A549 (cell line): Measurements from ENCODE around the gene DPYSL4.

Experiments used
- POLR2A ChIP-seq: IDR thresholded peaks from 2 replicates; pipeline ENCODE4 v1.6.1; 2012; ENCODE audit warnings: mild to moderate bottlenecking, low read length
- TF ChIP-seq, protein P1 (sequence below): IDR thresholded peaks from 2 replicates; pipeline ENCODE4 v1.6.1; 2012
- TF ChIP-seq, protein P2 (sequence below): fragments of >200 bp; sonication (Bioruptor Twin); formaldehyde crosslinking; IDR thresholded peaks from 3 replicates; pipeline ENCODE4 v1.5.1; 2016
- TF ChIP-seq, protein P3 (sequence below): fragments of 200-600 bp; sonication (generic); IDR thresholded peaks from 2 replicates; pipeline ENCODE4 v1.6.1; 2016; ENCODE audit warnings: antibody characterized with exemption, mild to moderate bottlenecking, moderate library complexity

DNA sequence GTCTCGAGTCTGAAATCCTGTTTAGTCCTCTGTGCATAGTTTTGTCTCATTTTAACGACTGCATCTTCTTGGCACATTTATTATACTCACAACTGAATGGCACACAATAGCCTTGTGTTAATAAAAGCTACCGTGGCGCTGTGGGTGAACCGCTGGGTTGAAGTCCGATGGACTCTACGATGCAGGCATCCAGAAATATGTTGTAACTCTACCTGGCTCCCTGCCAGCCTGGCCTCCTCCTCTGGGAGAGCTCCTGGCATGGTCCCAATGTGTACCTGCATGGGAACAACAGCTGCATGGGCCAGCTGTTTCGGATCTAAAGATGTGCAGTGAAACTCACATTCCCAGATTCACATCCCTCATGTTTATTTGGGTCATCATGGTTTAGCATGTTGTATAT, 3.7 kb upstream of the DPYSL4 start:
- TF ChIP-seq, protein P1, sequence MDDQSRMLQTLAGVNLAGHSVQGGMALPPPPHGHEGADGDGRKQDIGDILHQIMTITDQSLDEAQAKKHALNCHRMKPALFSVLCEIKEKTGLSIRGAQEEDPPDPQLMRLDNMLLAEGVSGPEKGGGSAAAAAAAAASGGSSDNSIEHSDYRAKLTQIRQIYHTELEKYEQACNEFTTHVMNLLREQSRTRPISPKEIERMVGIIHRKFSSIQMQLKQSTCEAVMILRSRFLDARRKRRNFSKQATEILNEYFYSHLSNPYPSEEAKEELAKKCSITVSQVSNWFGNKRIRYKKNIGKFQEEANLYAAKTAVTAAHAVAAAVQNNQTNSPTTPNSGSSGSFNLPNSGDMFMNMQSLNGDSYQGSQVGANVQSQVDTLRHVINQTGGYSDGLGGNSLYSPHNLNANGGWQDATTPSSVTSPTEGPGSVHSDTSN: no peak
- TF ChIP-seq, protein P2, sequence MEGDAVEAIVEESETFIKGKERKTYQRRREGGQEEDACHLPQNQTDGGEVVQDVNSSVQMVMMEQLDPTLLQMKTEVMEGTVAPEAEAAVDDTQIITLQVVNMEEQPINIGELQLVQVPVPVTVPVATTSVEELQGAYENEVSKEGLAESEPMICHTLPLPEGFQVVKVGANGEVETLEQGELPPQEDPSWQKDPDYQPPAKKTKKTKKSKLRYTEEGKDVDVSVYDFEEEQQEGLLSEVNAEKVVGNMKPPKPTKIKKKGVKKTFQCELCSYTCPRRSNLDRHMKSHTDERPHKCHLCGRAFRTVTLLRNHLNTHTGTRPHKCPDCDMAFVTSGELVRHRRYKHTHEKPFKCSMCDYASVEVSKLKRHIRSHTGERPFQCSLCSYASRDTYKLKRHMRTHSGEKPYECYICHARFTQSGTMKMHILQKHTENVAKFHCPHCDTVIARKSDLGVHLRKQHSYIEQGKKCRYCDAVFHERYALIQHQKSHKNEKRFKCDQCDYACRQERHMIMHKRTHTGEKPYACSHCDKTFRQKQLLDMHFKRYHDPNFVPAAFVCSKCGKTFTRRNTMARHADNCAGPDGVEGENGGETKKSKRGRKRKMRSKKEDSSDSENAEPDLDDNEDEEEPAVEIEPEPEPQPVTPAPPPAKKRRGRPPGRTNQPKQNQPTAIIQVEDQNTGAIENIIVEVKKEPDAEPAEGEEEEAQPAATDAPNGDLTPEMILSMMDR: no peak
- TF ChIP-seq POLR2A: no peak
- TF ChIP-seq, protein P3, sequence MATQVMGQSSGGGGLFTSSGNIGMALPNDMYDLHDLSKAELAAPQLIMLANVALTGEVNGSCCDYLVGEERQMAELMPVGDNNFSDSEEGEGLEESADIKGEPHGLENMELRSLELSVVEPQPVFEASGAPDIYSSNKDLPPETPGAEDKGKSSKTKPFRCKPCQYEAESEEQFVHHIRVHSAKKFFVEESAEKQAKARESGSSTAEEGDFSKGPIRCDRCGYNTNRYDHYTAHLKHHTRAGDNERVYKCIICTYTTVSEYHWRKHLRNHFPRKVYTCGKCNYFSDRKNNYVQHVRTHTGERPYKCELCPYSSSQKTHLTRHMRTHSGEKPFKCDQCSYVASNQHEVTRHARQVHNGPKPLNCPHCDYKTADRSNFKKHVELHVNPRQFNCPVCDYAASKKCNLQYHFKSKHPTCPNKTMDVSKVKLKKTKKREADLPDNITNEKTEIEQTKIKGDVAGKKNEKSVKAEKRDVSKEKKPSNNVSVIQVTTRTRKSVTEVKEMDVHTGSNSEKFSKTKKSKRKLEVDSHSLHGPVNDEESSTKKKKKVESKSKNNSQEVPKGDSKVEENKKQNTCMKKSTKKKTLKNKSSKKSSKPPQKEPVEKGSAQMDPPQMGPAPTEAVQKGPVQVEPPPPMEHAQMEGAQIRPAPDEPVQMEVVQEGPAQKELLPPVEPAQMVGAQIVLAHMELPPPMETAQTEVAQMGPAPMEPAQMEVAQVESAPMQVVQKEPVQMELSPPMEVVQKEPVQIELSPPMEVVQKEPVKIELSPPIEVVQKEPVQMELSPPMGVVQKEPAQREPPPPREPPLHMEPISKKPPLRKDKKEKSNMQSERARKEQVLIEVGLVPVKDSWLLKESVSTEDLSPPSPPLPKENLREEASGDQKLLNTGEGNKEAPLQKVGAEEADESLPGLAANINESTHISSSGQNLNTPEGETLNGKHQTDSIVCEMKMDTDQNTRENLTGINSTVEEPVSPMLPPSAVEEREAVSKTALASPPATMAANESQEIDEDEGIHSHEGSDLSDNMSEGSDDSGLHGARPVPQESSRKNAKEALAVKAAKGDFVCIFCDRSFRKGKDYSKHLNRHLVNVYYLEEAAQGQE: no peak
